Measurements from ENCODE around the gene SH3RF3.

SH3RF3 gene

GRCh38 chr2:109288544-109289368 is 159.8 kb downstream of the SH3RF3 start:
- DNase-seq (ENCODE audit: low spot score): no peak

DNA sequence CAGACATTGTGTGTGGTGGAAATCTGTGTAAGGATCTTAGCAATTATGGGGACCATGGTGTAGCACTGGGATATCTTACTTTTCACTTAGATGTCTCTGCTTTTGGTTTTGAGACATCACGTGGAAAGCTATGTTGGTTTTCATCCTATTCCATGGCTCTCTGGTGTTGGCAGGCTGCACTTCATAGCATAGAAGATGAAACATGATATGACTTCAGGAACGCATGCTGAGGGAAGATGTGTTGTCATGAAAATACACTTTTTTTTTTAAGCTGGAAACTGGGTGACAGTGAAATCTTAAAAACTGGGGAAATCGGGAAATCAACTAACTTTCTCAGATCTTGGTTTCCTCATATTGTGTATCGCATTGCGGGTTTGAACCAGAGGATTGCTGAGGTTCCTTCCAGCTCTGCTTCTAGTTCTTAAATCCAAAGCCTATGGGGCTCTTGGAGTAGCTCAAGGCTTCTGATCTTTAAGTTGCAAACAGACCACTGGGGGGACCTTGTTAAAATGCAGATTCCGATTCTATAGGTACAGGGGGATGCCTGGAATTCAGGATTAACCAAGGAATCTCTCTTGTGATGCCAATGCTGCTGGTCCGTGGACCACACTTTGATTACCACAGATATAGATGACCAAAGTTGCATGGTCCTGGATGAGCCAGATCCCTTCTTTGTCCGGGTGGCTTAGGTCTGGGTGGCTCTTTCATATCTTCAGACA is 160.7 kb downstream of the SH3RF3 start:
- DNase-seq (ENCODE audit: low spot score): no peak

DNA sequence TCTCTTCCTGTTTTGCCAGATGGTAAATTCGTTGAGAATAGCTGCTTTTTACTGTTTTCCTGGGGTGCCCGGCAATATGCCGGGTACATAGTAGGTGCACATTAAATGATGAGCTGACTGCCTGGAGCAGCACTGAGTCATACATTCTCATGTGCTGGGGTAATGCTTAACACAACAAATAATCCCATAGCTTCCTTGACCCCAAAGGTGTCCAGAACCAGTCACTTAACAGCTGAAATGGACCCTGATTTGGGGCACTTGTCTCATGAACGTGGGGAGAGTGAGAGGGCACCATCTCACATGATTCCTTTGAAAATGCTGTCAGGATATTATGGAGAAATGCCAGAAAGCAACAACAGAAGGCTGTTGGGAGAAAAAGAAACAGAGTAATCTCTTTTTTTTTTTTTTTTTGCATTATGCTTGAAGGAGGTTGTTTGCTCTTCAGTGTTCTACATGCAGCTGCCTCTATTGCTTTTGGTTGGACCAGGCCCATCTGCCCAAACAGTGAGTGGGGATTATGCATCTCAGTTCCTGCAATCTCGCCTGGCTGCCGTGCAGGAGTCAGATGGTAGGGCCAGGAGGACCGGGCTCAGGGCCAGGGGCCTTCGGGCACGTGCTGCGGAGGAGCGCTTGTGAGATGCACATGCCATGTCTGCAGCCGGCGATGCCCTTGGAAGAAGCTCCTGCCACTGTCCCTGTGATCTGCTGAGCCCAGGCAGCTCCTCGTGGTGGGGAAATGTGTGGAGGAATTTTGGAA is 162.1 kb downstream of the SH3RF3 start:
- DNase-seq (ENCODE audit: low spot score): no peak

GRCh38 chr2:109292386-109292785 is 163.4 kb downstream of the SH3RF3 start:
- DNase-seq (ENCODE audit: low spot score): no peak

- DNase-seq (ENCODE audit: low spot score): no peak
Measured at GRCh38 chr2:109293663-109294062, 164.7 kb downstream of the SH3RF3 start.

DNA sequence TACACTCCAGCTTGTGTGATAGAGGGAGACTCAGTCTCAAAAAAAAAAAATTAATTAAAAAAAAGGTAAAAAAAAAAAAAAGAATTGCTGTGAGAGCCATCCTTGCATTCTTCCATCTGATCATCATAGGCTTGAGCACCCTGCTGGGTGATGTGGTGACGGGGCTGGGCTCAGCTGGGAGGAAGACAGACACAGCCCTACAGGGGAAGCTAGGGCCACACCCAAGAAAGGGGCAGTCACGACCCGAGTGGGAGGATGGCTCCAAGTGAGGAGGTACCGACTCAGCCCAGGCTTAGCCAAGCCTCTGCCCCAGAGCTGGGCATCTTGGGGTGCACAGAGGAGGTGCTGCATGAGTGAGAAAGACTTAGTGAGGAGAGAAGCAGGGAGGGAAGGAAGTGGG is 165.5 kb downstream of the SH3RF3 start:
- DNase-seq (ENCODE audit: low spot score): no peak

DNA sequence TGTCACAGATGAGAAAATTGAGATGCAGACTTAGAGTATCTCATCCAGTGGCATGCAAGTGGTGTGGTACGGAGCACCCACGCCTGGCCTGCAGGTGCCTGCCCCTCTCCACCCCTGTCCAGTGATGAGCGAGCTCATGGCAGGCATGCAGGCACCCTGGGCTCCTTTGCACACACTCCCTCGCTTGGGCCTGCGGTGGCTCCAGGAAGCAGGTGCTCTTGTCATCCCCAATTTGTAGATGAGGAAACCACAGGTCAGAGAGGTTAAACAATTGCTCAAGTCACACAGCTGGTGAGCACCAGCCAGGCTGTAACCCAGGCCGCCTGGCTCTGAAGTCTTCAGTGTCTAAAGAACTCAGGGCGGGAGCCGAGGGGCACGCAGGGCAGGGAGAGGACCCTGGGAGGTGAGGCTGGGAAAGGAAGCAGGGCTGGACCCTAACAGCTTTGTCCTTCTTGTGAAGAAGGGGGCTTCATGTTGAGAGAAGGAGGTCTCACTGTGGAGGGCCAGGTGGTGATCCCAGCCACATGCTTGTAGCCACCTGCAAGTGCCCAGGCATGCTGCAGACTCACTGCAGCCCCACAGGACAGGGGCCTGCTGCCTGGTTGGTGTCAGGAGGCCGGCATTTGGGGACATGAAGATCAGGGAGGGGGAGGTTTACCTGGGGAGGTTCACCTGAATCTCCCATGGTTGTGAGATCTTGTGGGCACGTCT is 166.2 kb downstream of the SH3RF3 start:
- no peak for DNase-seq (ENCODE audit: low spot score)

- no peak for DNase-seq (ENCODE audit: low spot score)
Measured at GRCh38 chr2:109295781-109296117, 166.7 kb downstream of the SH3RF3 start.

GRCh38 chr2:109297566-109298490 is 168.8 kb downstream of the SH3RF3 start:
- no peak for DNase-seq (ENCODE audit: low spot score)

DNA sequence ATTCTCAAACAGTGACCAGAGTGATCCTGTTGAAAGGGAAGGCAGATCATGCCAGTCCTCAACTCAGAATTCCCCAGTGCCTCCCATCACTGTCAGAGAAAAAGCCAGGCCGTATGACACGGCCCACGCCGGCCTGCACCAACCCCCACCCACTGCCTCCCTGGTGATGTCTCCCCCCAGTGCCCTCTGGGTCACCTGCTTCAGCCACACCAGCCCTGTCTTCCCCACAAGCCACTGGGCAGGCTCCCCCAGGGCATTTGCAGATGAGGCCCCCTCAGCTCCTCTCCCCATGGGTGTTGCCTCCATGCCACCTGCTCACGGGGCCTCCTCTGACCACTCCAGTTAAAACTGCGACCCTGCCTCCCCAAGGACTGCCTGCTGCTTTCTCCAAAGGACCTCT is 169.8 kb downstream of the SH3RF3 start:
- no peak for DNase-seq (ENCODE audit: low spot score)

- no peak for DNase-seq (ENCODE audit: low spot score)
Measured at GRCh38 chr2:109299536-109299935, 170.5 kb downstream of the SH3RF3 start.

- DNase-seq (ENCODE audit: low spot score): no peak
Measured at GRCh38 chr2:109300582-109300981, 171.6 kb downstream of the SH3RF3 start.

DNA sequence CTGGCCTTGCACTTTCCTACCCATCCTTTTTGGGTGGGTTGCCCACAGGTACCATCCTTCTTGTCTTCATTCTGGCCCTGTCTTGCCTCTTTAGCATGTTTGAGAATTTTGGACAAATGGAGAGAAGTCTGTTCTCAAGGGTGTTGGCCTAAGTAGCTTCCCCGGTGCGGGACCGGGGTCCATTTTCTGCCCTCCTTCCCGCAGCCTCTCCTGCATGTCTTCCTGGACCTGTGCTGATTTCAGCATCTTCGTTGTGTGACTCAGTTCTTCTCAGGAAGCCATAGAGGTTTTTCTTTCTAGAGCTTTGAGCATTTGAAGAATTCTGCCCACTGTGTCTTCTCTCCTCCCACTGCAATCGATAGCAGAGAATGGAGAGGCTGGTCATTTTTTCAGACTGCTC is 172.7 kb downstream of the SH3RF3 start:
- no peak for DNase-seq (ENCODE audit: low spot score)

DNA sequence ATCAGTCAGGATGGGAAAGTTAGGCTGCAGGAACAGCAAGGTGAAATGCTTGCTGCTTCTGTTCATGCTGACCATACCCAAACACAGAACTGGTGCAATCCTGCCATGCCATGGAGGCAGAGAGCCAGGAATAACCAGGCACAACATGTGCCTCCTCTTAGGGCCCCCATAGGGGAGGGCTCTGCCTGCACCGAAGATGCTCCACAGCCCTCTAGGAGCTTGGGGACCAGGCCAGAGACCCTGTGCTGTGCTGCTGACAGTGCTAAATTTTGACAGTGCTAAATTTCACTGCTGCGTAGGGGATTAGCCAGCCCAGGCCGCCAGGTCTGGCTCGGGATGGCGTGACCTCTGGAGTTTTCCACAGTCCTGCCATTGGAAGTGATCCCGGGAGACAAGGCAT is 173.3 kb downstream of the SH3RF3 start:
- DNase-seq (ENCODE audit: low spot score): no peak

- no peak for DNase-seq (ENCODE audit: low spot score)
Measured at GRCh38 chr2:109304242-109304641, 175.2 kb downstream of the SH3RF3 start.

DNA sequence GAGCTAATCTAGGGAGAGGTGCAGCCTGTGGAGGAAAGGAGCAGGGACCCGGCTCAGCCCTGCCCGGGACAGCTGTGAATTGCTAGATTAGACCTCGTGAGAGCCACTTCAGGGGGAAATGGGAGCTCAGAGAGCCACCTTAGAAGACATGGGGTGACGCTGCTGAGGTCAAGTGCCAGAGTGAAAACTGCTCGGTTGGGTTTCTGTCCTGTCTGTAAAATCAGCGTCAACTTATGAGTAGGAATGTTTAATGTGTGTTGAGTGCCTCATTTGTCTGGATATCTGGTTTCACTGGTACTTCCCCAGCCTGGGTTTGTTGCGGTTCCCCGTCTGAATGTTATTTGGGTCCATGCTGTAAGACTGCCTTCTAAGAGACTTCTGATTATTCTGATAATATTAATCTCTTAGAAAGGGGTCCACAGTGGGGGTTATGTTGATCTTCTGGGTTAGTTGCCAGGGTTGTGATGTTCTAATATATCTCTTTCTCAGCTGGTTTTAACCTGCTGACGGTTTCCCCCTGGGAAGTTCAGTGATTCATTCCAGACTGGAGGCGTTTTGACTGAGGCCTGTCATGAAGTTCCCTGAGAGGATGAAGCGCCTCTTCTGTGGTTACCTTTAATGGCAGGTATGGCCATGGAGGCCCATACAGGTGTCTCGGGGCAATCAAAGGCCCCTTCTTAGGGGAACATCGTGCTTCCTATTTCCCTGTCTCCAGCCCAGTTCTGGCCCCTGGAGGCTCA is 175.9 kb downstream of the SH3RF3 start:
- no peak for DNase-seq (ENCODE audit: low spot score)

GRCh38 chr2:109305490-109306167 is 176.6 kb downstream of the SH3RF3 start:
- DNase-seq (ENCODE audit: low spot score): no peak

- DNase-seq (ENCODE audit: low spot score): no peak
Measured at GRCh38 chr2:109306190-109306589, 177.2 kb downstream of the SH3RF3 start.

GRCh38 chr2:109311771-109312170 is 182.8 kb downstream of the SH3RF3 start:
- no peak for DNase-seq (ENCODE audit: low spot score)

- no peak for DNase-seq (ENCODE audit: low spot score)
Measured at GRCh38 chr2:109312902-109313301, 183.9 kb downstream of the SH3RF3 start.

All from hematopoietic multipotent progenitor cell treated with erythropoietin and hydrocortisone succinate and interleukin-3 and kit ligand, for 17 days (in vitro differentiated cells).